Karpas-422 (cell line): Measurements from ENCODE around the gene PRR19. TPM values are rescaled to one million over a fixed set of nuclear protein-coding genes. Genes with fewer than 3 reads are reported as not detected.

Experiments used
- DNase-seq: peaks from one replicate; pipeline ENCODE4 v3.0.0-alpha.2; 2015
- H2AFZ ChIP-seq: fragments of 200-600 bp; sonication (generic); 2 replicates; pipeline ENCODE4 v1.6.1; 2014; ENCODE audit warnings: antibody characterized with exemption, low read length, mixed read lengths
- H3K27ac ChIP-seq: fragments of 200-600 bp; sonication (generic); 2 replicates; pipeline ENCODE4 v1.5.1; 2014; ENCODE audit warnings: mild to moderate bottlenecking, low read length, moderate library complexity
- H3K27me3 ChIP-seq: fragments of 200-600 bp; sonication (generic); 2 replicates; pipeline ENCODE4 v1.6.1; 2014; ENCODE audit warnings: low read length, mixed read lengths
- H3K36me3 ChIP-seq: fragments of 200-600 bp; sonication (generic); 2 replicates; pipeline ENCODE4 v1.6.1; 2014; ENCODE audit warnings: low read length, mixed read lengths; ENCODE audit not compliant: insufficient read depth
- H3K4me1 ChIP-seq: fragments of 200-600 bp; sonication (generic); 2 replicates; pipeline ENCODE4 v1.6.1; 2014; ENCODE audit warnings: mild to moderate bottlenecking, low read length, mixed read lengths
- H3K4me2 ChIP-seq: fragments of 200-600 bp; sonication (generic); 2 replicates; pipeline ENCODE4 v1.6.1; 2014; ENCODE audit warnings: low read length, low read depth, mild to moderate bottlenecking; ENCODE audit not compliant: poor library complexity, severe bottlenecking
- H3K4me3 ChIP-seq: fragments of 200-600 bp; sonication (generic); 2 replicates; pipeline ENCODE4 v1.5.1; 2014; ENCODE audit warnings: mild to moderate bottlenecking, antibody characterized with exemption, low read length, mixed read lengths
- H3K79me2 ChIP-seq: fragments of 200-600 bp; sonication (generic); 2 replicates; pipeline ENCODE4 v1.6.1; 2014; ENCODE audit warnings: mild to moderate bottlenecking, low read length, mixed read lengths
- H3K9ac ChIP-seq: fragments of 200-600 bp; sonication (generic); 2 replicates; pipeline ENCODE4 v1.6.0; 2014; ENCODE audit warnings: low read length
- H3K9me2 ChIP-seq: fragments of 200-600 bp; sonication (generic), shearing (Covaris generic); replicated peaks from 2 replicates; pipeline ENCODE4 v1.6.0; 2014; ENCODE audit warnings: mild to moderate bottlenecking, low read length, moderate library complexity; ENCODE audit not compliant: insufficient read depth
- H3K9me3 ChIP-seq: fragments of 300-700, 200-600 bp; sonication (generic); 2 replicates; pipeline ENCODE4 v1.6.1; 2014; ENCODE audit warnings: low read length, mixed read lengths
- H4K20me1 ChIP-seq: fragments of 200-600 bp; sonication (generic); 2 replicates; pipeline ENCODE4 v1.6.1; 2014; ENCODE audit warnings: mild to moderate bottlenecking, antibody characterized with exemption, low read length, low read depth; ENCODE audit not compliant: insufficient read depth
- total RNA-seq: library from RNA; depleted of rRNA; stranded (reverse); fragments of >200 nt; shearing (Covaris generic); gene quantifications from 2 replicates; pipeline ENCODE4 v1.2.3, GENCODE V29; 2014; ENCODE audit warnings: low replicate concordance

The PRR19 gene
- total RNA-seq, 1 experiment from 2014 or later = 1.2 TPM

DNA sequence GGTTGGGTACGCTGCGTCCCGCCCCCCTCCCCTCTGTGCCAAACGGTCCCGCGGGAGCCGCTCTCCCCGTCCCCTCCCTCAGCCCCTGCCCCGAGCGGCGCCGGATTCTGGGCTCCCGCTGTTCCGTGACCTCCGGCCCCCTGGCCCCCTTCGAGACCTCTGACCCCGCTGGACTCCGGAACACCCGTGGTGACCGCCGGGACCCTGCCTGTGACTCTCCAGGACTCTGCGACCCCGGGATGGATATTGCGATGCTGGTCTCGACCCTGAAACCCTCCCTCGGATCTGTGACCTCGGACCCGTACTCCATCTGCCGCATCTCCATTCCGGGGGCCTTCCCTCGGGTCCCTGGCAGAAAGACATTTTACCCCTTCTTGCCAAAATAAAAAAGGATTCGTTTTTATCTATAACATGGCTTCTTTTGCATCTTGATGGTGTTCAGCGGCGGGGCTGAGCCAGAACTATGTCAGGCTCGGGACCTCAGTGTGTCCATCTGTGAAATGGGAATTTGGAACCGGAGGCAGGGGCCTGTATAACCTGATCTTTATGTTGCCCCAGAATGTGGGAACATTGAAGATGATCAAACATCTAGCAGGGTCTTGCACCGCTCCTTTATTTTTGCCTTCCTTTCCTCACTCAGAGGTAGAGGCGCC, 22.8 kb downstream of the PRR19 start:
- peaks cover 36% of the 10 kb centered on the region for H3K4me1 ChIP-seq
- no peaks in the 10 kb centered on the region for H3K9me2 ChIP-seq
- H2AFZ ChIP-seq = peak overlapping the region; percentile 83
- DNase-seq = no peak
- peaks cover 42% of the 10 kb centered on the region for H3K79me2 ChIP-seq
- peak overlapping the region; percentile 81 for H3K4me2 ChIP-seq
- H3K9me3 ChIP-seq = no peaks in the 10 kb centered on the region
- H3K27me3 ChIP-seq = no peaks in the 10 kb centered on the region
- peak overlapping the region; percentile 65 for H3K4me3 ChIP-seq
- no peaks in the 10 kb centered on the region for H4K20me1 ChIP-seq
- H3K27ac ChIP-seq = peak overlapping the region; percentile 67
- H3K36me3 ChIP-seq = no peaks in the 10 kb centered on the region
- H3K9ac ChIP-seq = peak overlapping the region; percentile 65

- no peaks in the 10 kb centered on the region for H4K20me1 ChIP-seq
- peak; percentile 100 for DNase-seq
- peak within 1 kb of the TSS; percentile 83 for H2AFZ ChIP-seq
- H3K4me3 ChIP-seq = peak within 1 kb of the TSS; percentile 88
- peak within 1 kb of the TSS; percentile 93 for H3K9ac ChIP-seq
- peaks cover 36% of the 10 kb centered on the region for H3K4me1 ChIP-seq
- H3K36me3 ChIP-seq = no peaks in the 10 kb centered on the region
- no peaks in the 10 kb centered on the region for H3K9me2 ChIP-seq
- H3K9me3 ChIP-seq = no peaks in the 10 kb centered on the region
- peak within 1 kb of the TSS; percentile 82 for H3K4me2 ChIP-seq
- H3K27ac ChIP-seq = peak within 1 kb of the TSS; percentile 67
- H3K79me2 ChIP-seq = peaks cover 47% of the 10 kb centered on the region
- H3K27me3 ChIP-seq = no peaks in the 10 kb centered on the region
Observed at GRCh38 chr19:42325308-42325895, 23.5 kb downstream of the PRR19 start, which contains the start of gene MEGF8. MEGF8 (plus strand) TSS chr19:42325635; CDS start chr19:42326244, 609 bp downstream.

DNA sequence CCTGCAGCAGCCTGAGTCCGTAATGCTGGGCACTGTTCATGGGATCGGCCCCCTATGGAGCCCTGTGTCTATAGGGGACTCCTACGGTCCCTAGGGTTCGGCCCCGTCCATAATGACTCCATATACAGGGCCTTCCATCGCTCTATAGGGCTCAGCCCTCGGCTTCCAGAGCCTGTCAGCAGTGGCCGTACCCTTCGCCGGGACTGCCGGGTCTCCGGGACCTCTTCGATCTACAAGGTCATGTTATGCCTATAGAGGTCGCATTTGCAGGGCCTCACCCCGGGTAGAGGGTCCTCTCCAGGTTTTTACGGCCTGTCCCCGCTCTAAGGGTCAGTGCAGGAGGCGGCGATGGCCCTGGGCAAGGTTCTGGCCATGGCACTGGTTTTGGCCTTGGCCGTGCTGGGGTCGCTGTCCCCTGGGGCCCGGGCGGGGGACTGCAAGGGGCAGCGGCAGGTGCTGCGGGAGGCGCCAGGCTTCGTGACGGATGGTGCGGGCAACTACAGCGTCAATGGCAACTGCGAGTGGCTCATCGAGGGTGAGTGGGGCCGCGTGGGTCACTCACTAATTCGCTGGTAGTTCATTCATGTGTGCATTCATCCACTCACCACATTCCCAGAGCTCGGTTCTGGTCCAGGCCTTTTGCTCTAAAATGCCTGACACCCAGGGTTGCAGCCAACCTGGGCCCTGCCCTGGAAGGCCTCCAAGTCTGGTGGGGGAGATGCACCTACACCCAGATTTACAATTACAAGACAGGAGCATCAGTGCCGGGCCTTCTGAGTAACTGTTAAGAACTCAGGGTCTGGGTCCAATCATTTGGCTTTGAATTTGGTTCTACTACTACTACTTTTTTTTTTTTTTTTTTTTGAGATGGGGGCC, 24.2 kb downstream of the PRR19 start:
- no peaks in the 10 kb centered on the region for H3K9me3 ChIP-seq
- H3K9ac ChIP-seq = peak overlapping the region; percentile 93
- DNase-seq = peak; percentile 72
- peaks cover 54% of the 10 kb centered on the region for H3K79me2 ChIP-seq
- H3K9me2 ChIP-seq = no peaks in the 10 kb centered on the region
- H4K20me1 ChIP-seq = no peaks in the 10 kb centered on the region
- peaks cover 36% of the 10 kb centered on the region for H3K4me1 ChIP-seq
- 0 out of 2 replicates have a peak overlapping the region, but pooled peaks have one; percentile 22 for H2AFZ ChIP-seq
- H3K27me3 ChIP-seq = no peaks in the 10 kb centered on the region
- H3K36me3 ChIP-seq = no peaks in the 10 kb centered on the region
- H3K4me3 ChIP-seq = peak overlapping the region; percentile 88
- peak overlapping the region; percentile 66 for H3K27ac ChIP-seq
- peak overlapping the region; percentile 82 for H3K4me2 ChIP-seq

DNA sequence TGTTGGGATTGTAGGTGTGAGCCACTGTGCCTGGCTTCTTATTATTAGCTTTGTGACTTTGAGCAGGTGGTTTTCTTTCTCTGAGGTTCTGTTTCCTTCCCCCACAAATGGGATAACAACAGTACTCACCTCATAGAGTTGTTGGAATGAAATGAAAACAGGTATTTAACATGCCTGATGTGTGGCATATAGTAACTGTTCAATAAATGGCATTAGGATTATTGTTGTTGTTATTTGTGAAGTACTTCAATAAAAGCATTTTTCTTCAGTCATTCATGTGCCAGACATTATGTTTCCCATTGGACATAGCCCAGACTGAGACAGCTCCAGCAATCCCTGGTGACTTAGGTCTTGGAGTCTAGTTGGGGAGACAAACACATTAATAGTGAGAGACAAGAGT, 25.0 kb downstream of the PRR19 start:
- Histone ChIP-seq H3K36me3 (no peaks in the 10 kb centered on the region), H2AFZ (no peak overlapping the region), H3K4me3 (peak overlapping the region; percentile 88), H3K27me3 (no peaks in the 10 kb centered on the region), H3K27ac (no peak overlapping the region; the same call in 1 of the 2 replicates), H3K4me1 (peaks cover 36% of the 10 kb centered on the region), H4K20me1 (no peaks in the 10 kb centered on the region), H3K9me2 (no peaks in the 10 kb centered on the region), H3K4me2 (peak overlapping the region; percentile 82), H3K9ac (peak overlapping the region; percentile 93), H3K9me3 (no peaks in the 10 kb centered on the region), H3K79me2 (peaks cover 57% of the 10 kb centered on the region)
- no peak for DNase-seq

DNA sequence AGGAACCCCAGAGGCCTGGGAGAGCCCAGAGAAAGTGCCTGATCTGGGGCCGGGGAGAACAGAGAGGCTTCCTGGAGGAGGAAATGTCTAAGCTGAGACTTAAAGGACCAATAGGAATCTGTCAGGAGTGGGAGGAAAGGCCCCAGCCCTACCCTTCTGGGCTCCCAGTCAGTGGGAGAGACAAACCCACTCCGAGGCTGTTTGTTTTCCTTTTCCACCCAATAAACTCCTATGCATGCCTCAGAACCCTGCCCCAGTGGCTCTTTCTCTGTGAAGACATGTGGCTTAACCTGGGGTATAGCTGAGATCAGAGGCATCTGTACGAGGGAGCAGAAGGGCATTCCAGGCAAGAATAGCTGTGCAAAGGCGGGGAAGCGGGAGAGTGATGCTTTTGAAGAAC, 25.4 kb downstream of the PRR19 start:
- no peaks in the 10 kb centered on the region for H3K9me3 ChIP-seq
- H2AFZ ChIP-seq = no peak overlapping the region
- peaks cover 36% of the 10 kb centered on the region for H3K4me1 ChIP-seq
- peaks cover 57% of the 10 kb centered on the region for H3K79me2 ChIP-seq
- H3K4me2 ChIP-seq = peak overlapping the region; percentile 82
- peak overlapping the region; percentile 93 for H3K9ac ChIP-seq
- no peaks in the 10 kb centered on the region for H4K20me1 ChIP-seq
- no peaks in the 10 kb centered on the region for H3K9me2 ChIP-seq
- H3K4me3 ChIP-seq = peak overlapping the region; percentile 88
- H3K27ac ChIP-seq = no peak overlapping the region
- no peak for DNase-seq
- no peaks in the 10 kb centered on the region for H3K36me3 ChIP-seq
- no peaks in the 10 kb centered on the region for H3K27me3 ChIP-seq

DNA sequence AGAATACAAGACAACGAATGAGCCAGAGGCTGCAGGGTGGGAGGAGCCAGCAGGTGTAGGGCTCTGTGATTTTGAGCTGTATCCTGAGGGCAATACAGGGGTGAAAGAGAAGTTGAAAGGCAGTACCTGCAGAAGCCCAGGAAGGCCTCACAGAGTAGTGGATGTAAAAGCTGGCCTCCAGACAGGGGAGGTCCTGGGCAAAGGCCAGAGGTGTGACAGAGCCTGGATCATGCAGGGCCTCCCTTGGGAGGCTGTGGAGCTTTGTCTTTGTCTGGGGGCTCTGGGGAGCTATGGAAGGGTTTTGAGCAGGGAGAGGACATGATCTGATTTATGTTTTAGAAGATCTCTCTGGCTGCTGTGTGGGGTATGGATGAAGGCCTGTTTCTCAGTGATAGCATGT, 26.2 kb downstream of the PRR19 start:
- H3K4me1 ChIP-seq = peaks cover 36% of the 10 kb centered on the region
- no peak overlapping the region for H2AFZ ChIP-seq
- no peak overlapping the region for H3K4me3 ChIP-seq
- no peak for DNase-seq
- H3K9ac ChIP-seq = peak overlapping the region; percentile 43
- H3K27ac ChIP-seq = no peak overlapping the region
- peak overlapping the region; percentile 82 for H3K4me2 ChIP-seq
- no peaks in the 10 kb centered on the region for H3K27me3 ChIP-seq
- H3K9me3 ChIP-seq = no peaks in the 10 kb centered on the region
- no peaks in the 10 kb centered on the region for H3K36me3 ChIP-seq
- H4K20me1 ChIP-seq = no peaks in the 10 kb centered on the region
- no peaks in the 10 kb centered on the region for H3K9me2 ChIP-seq
- H3K79me2 ChIP-seq = peaks cover 57% of the 10 kb centered on the region

DNA sequence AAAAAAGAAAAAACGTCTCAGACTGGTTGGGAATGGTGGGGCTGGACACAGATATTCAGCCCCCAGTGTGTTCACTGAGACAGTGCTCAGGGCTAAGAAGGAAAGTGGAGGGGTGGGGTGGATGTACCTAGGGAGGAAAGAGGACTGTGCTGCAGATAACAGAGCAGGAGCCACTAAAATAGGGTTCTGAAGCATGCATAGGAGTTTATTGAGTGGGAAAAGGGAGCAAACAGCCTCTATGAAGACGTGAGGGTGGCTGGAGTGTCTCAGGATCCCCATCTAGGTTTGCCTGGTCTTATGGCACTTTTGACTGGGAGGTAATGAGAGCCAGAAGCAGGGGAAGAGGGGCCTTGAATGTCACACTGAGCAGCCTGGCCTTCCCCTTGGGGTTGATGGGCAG, 26.9 kb downstream of the PRR19 start:
- H4K20me1 ChIP-seq = no peaks in the 10 kb centered on the region

GRCh38 chr19:42330241-42330711, 28.3 kb downstream of the PRR19 start:
- DNase-seq = no peak
- H3K36me3 ChIP-seq = no peaks in the 10 kb centered on the region
- H3K4me3 ChIP-seq = no peak overlapping the region
- no peaks in the 10 kb centered on the region for H3K27me3 ChIP-seq
- no peaks in the 10 kb centered on the region for H3K9me2 ChIP-seq
- no peaks in the 10 kb centered on the region for H3K9me3 ChIP-seq
- H2AFZ ChIP-seq = no peak overlapping the region
- no peak overlapping the region for H3K4me2 ChIP-seq
- H3K79me2 ChIP-seq = peaks cover 57% of the 10 kb centered on the region
- H3K4me1 ChIP-seq = peaks cover 25% of the 10 kb centered on the region
- no peak overlapping the region for H3K9ac ChIP-seq
- no peak overlapping the region for H3K27ac ChIP-seq
- no peaks in the 10 kb centered on the region for H4K20me1 ChIP-seq

More for the DNA sequence above, 26.9 kb downstream of the PRR19 start:
- Histone ChIP-seq H3K9ac (no peak overlapping the region), H3K27ac (no peak overlapping the region), H2AFZ (no peak overlapping the region), H3K36me3 (no peaks in the 10 kb centered on the region), H3K9me3 (no peaks in the 10 kb centered on the region), H3K4me1 (peaks cover 36% of the 10 kb centered on the region), H3K4me2 (no peak overlapping the region), H3K27me3 (no peaks in the 10 kb centered on the region), H3K9me2 (no peaks in the 10 kb centered on the region), H3K4me3 (no peak overlapping the region), H3K79me2 (peaks cover 57% of the 10 kb centered on the region)
- DNase-seq = no peak
